Dedifferentiated amniotic fluid mesenchymal stem cell (primary cell): ENCODE data around the gene NAV2.
"Not testable (repeated sequence)": the region's sequence is repeated elsewhere in the genome, so short reads cannot be mapped to it uniquely, and the experiment has no call there.

Experiments used
- DNase-seq: peaks from one replicate; pipeline ENCODE4 v3.0.0-alpha.2; 2016; ENCODE audit errors: extremely low spot score

Gene NAV2

GRCh38 chr11:19947537-19948114, 235.0 kb downstream of the NAV2 start:
- no peak for DNase-seq

GRCh38 chr11:19949606-19950005, 237.0 kb downstream of the NAV2 start:
- DNase-seq: no peak

DNA sequence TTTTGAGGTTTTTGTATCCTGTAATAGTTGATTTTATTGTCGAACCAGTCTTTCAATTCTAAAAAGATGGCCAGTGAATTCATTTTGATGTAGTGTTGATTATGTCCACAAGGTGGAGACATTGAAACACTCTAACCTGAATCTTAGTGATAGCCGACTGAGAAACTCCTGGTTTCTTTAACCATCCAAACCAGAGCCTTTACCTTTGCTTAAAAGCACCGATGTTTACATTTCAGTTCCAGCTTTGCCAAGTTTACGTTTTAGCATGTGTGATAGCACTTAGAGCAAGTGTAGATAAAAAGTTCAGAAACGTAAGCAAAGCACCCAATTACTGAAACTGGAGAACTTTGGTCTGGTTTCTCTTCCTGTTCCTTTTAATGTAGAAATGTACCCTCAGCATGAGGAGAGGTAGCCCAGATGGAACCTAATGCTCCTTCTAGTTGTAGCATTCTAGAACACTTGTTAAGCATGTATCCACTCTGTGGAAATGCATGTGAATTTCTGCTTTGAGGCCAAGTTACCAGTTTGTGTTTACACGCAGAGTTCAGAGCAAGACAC, 239.0 kb downstream of the NAV2 start:
- peak; percentile 73 for DNase-seq

DNA sequence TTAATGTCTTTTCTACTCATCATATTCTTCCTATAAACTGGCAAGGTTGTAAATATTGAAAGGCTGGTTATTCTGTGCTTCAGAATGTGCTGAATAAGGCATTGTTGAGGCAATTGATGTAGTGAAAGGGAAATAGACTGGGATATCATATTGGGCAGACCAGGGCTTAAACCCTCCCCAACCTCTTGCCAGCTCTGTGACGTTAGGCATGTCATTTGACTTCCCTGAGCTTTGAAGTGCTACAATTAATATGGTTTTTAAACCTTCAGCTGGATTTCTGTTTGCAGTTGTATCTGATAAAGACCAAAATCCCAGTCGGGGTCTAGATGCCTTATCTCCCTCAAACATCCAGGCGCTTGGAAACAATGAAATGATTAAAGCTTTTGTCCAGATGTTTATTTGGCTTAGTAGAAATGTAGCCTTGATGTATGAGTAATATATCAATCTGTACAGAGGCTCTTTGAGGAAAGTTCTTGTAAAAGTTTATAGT, 239.5 kb downstream of the NAV2 start:
- no peak for DNase-seq

DNA sequence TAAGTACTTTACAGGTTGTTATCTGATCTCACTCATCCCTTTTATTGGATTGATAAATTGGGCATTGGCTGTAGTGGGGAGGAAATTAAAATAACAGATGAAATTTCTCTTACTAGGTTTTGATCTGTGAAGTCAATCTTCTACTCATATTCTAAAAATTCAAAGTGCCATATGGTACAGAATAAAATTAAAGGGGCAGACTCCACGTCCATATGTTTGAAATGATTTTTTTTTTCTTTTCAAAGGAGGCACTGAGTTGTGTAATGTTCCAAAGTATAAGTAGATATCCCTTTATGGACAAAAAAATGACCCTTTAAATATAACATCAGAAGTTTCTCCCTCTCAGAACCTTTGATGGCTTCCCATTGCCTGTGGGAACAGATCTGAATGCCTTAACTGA, 240.3 kb downstream of the NAV2 start:
- DNase-seq: no peak

- no peak for DNase-seq
Observed at GRCh38 chr11:19953336-19953735, 240.7 kb downstream of the NAV2 start.

- peak; percentile 84 for DNase-seq
Observed at GRCh38 chr11:19953909-19954308, 241.3 kb downstream of the NAV2 start.

DNA sequence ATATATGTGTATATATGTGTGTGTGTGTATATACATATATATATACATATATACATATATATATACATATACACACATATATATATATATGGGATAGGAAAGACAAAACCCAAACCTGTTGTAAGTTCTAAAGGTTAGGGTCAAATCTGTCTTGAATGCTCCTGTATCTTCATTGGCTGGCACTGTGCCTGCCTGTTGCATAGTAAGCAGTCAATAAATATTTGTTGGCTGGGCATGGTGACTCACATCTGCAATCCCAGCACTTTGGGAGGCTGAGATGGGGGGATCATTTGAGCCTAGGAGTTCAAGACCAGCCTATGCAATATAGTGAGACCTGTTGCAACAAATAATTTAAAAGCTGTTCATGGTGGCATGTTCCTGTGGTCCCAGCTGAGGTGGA, 242.3 kb downstream of the NAV2 start:
- DNase-seq: no peak

- no peak for DNase-seq
Observed at GRCh38 chr11:19955660-19956059, 243.0 kb downstream of the NAV2 start.

- DNase-seq: no peak
Observed at GRCh38 chr11:19956228-19956627, 243.6 kb downstream of the NAV2 start.

- no peak for DNase-seq
Observed at GRCh38 chr11:19957294-19957943, 244.8 kb downstream of the NAV2 start.

- no peak for DNase-seq
Observed at GRCh38 chr11:19958204-19958603, 245.6 kb downstream of the NAV2 start.

DNA sequence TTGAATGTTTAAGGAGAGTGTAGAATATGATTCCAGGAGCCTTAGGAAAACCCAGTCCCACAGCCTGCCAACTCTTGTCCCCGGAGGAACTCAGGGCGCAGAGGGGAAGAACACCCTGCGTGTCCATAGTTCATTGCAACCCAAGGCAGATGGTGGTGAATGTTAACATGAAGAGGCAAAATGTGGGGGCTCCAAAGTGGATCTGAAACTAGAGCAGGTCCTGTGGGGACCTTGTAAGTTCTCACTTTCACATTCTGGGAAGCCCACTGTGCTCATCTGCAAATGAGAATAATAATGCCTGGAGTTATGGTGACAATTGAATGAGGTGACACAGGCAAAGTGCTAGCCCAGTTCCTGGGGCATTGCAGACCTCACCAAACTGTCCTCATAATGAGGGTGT, 246.6 kb downstream of the NAV2 start:
- no peak for DNase-seq

- no peak for DNase-seq
Observed at GRCh38 chr11:19959648-19960059, 247.0 kb downstream of the NAV2 start.

DNA sequence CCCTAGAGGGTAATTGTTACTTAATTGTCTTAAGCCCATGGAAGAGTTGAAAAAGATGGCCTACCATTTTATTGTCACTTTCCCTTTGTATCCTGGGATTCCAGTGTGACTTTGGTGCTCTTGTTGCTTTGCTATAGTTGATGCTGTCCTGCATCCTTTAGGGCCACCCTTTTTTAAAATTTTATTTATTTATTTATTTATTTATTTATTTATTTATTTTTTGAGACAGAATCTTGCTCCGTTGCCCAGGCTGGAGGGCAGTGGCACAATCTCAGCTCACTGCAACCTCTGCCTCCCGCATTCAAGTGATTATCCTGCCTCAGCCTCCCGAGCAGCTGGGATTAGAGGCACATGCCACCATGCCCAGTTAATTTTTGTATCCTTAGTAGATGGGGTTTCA, 247.8 kb downstream of the NAV2 start:
- DNase-seq: not testable (repeated sequence)

GRCh38 chr11:19961225-19961624, 248.6 kb downstream of the NAV2 start:
- DNase-seq: no peak

GRCh38 chr11:19962053-19962800, 249.6 kb downstream of the NAV2 start:
- DNase-seq: no peak

- DNase-seq: peak; percentile 64
Observed at GRCh38 chr11:19962801-19963175, 250.2 kb downstream of the NAV2 start.

GRCh38 chr11:19963697-19964387, 251.2 kb downstream of the NAV2 start:
- DNase-seq: no peak

DNA sequence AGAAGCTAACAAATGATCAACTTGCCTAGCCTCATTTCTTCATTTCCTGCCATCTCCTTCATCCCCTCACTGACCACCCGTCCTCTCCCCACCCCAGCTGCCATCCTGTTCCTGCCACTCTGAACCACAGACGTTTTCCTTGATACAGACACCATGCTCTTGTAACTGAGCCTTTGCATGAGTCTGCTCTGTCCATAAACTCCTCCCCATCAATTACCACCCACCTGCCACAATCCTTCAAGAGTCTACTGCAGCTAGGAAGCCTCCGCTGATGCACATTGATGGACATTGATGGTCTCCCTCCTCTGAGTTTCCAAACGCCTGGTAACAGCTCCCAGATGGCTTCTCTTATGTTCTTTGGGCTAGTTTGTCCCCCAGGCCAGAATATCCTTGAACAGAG, 253.8 kb downstream of the NAV2 start:
- DNase-seq: no peak

- no peak for DNase-seq
Observed at GRCh38 chr11:19966927-19967326, 254.3 kb downstream of the NAV2 start.

DNA sequence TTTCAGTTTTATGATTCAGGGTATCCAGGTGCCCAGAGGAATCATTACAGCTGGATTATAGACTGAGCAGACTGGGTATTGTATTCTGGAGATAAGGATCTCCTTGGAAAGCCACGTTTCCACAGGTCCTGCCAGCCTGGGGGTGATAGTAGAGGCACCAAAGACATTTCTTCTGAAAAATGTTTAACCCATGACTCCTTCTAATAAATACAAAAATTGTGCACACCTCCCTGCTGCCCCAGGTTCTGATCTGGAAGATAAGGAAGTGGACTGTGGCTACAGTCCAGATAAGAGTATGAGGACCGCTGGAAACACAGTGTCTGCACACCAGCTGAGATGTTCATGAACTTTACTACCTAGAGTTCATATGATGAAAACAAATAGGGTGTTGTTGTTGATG, 255.2 kb downstream of the NAV2 start:
- no peak for DNase-seq
